ENCODE measurements around the gene OR6J1. TPM values are rescaled to one million over a fixed set of nuclear protein-coding genes. Genes with fewer than 3 reads are reported as not detected.

Gene OR6J1
- polyA plus RNA-seq, 1 of the 3 experiments (the other 2 are of a cell fraction): not detected

DNA sequence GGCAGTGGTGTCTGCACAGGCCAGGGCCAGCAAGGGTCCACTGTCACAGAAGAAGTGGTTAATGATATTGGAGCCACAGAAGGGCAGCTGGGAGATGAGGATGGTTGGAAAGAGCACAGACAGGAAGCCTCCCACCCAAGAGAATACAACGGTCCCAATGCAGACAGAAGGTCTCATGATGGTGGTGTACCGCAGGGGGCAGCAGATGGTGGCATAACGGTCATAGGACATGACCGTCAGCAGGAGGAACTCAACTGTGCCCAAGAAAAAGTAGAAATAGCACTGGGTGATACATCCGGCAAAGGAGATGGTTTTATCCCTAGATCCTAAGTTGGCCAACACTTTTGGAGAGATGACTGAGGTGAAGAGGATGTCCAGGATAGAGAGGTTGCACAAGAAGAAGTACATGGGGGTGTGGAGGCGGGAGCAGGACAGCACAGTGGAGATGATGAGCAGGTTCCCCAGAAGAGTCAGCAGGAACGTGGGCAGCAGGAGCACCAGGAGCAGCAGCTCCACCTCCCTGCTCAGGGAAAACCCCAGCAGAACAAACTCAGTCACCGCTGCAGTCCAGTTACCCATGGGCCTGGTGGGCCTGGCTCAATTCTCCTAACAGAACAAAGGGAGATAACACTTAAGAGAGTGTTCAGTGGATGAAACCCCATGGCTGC lies 9.8 kb downstream of the OR6J1 start:
- H3K79me2 ChIP-seq (ENCODE audit: insufficient read depth): no peaks in the 10 kb centered on the region
- H3K4me3 ChIP-seq (ENCODE audit: low read depth in 2 of 2, low read length in 1 of 2): no peak overlapping the region
- no peaks in the 10 kb centered on the region for H3K4me1 ChIP-seq (ENCODE audit: control insufficient read depth in 1 of 2, insufficient read depth in 2 of 2, low read depth in 1 of 2, low read length in 1 of 2)
- no peak overlapping the region for H3K9ac ChIP-seq
- H3K9me3 ChIP-seq: no peaks in the 10 kb centered on the region
- H2AFZ ChIP-seq (ENCODE audit: low read depth): no peak overlapping the region
- ChIA-PET POLR2A (no interaction called here), CTCF (interaction anchor here (1.9 kb wide), 1 partner anchor 64 kb away, joined by 4 read pairs; no protein-coding TSS in a partner anchor)
- no peaks in the 10 kb centered on the region for H3K36me3 ChIP-seq (replicated peaks in 1 of 2; ENCODE audit: control insufficient read depth in 1 of 2, insufficient read depth in 2 of 2, low read length in 1 of 2)
- H3F3A ChIP-seq (replicated peaks; ENCODE audit: insufficient read depth): no peaks in the 10 kb centered on the region
- no peaks in the 10 kb centered on the region for H3K9me2 ChIP-seq
- H3K4me2 ChIP-seq: no peak overlapping the region
- 22% methylated on average over 7 of the region's 8 CpGs for WGBS (ENCODE audit: low lambda C conversion rate)
- no peak overlapping the region for H3K27ac ChIP-seq (ENCODE audit: low read depth in 2 of 2, low read length in 1 of 2)
- H3K27me3 ChIP-seq (ENCODE audit: insufficient read depth): peaks cover 28% of the 10 kb centered on the region; the same call in 1 of the 2 replicates
- no peak for DNase-seq
- no peaks in the 10 kb centered on the region for H4K20me1 ChIP-seq (ENCODE audit: insufficient read depth)
- TF ChIP-seq FOXJ3 (CRISPR knock-in tag; IDR thresholded peaks at IDR 0.05) (no peak), NFIC (IDR thresholded peaks at IDR 0.05; ENCODE audit: borderline replicate concordance) (no peak), YY1 (IDR thresholded peaks at IDR 0.05; ENCODE audit: low read depth) (no peak), CTCF (IDR thresholded peaks at IDR 0.05) (no peak), TAF1 (IDR thresholded peaks at IDR 0.05; ENCODE audit: borderline replicate concordance, low read depth, low read length) (no peak), MXI1 (IDR thresholded peaks at IDR 0.05; ENCODE audit: low read depth, low read length) (no peak), ELF1 (IDR thresholded peaks at IDR 0.05) (no peak), SMC3 (IDR thresholded peaks at IDR 0.05; ENCODE audit: low read depth, low read length) (no peak), EP300 (IDR thresholded peaks at IDR 0.05; ENCODE audit: borderline replicate concordance in 1 of 2, low read depth in 1 of 2, low read length in 1 of 2) (no peak), FOXM1 (IDR thresholded peaks at IDR 0.05; ENCODE audit: low read depth) (no peak), NRF1 (IDR thresholded peaks at IDR 0.05; ENCODE audit: low read depth, low read length) (no peak), SIN3A (IDR thresholded peaks at IDR 0.05; ENCODE audit: borderline replicate concordance, low read depth, low read length) (no peak), RXRA (IDR thresholded peaks at IDR 0.05; ENCODE audit: borderline replicate concordance, low read depth) (no peak)
- TF ChIP-seq, protein P1, sequence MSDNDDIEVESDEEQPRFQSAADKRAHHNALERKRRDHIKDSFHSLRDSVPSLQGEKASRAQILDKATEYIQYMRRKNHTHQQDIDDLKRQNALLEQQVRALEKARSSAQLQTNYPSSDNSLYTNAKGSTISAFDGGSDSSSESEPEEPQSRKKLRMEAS (IDR thresholded peaks at IDR 0.05; ENCODE audit: low read depth): no peak
- TF ChIP-seq, protein P2, sequence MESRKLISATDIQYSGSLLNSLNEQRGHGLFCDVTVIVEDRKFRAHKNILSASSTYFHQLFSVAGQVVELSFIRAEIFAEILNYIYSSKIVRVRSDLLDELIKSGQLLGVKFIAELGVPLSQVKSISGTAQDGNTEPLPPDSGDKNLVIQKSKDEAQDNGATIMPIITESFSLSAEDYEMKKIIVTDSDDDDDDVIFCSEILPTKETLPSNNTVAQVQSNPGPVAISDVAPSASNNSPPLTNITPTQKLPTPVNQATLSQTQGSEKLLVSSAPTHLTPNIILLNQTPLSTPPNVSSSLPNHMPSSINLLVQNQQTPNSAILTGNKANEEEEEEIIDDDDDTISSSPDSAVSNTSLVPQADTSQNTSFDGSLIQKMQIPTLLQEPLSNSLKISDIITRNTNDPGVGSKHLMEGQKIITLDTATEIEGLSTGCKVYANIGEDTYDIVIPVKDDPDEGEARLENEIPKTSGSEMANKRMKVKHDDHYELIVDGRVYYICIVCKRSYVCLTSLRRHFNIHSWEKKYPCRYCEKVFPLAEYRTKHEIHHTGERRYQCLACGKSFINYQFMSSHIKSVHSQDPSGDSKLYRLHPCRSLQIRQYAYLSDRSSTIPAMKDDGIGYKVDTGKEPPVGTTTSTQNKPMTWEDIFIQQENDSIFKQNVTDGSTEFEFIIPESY (IDR thresholded peaks at IDR 0.05; ENCODE audit: borderline replicate concordance, low read depth): no peak

All from SK-N-SH (cell line).